Right atrium auricular region (tissue), 2 donors: Measurements from ENCODE around the gene DYSF. TPM values are rescaled to one million over a fixed set of nuclear protein-coding genes. Genes with fewer than 3 reads are reported as not detected.

Experiments
- DNase-seq: peaks from one replicate; pipeline ENCODE4 v3.0.0-alpha.2; 2019; ENCODE audit warnings: low spot score
- H3K27ac ChIP-seq, 2 donors: fragments of 200-600 bp; sonication (generic); 1 replicate in 1 of 2; 2 replicates in 1 of 2; pipeline ENCODE4 v1.5.1; 2016 to 2019
- H3K27me3 ChIP-seq, 2 donors: fragments of 200-600 bp; sonication (generic); one replicate each; pipeline versions ENCODE4 v1.5.1 to v1.6.0; 2017 to 2019
- H3K36me3 ChIP-seq: fragments of 200-600 bp; sonication (generic); one replicate; pipeline ENCODE4 v1.5.1; 2016
- H3K4me1 ChIP-seq, 2 donors: fragments of 200-600 bp; sonication (generic); one replicate each; pipeline versions ENCODE4 v1.5.1 to v1.6.0; 2017 to 2019
- H3K4me3 ChIP-seq, 2 donors: fragments of 200-600 bp; sonication (generic); 1 replicate in 1 of 2; 2 replicates in 1 of 2; pipeline ENCODE4 v1.5.1; 2017 to 2019; ENCODE audit warnings: mild to moderate bottlenecking in 1 of 2, moderate library complexity in 1 of 2
- H3K9me3 ChIP-seq, 2 donors: fragments of 200-600 bp; sonication (generic); one replicate each; pipeline ENCODE4 v1.5.1; 2019
- CTCF ChIP-seq, 2 donors: fragments of 200-600 bp; sonication (generic); IDR thresholded peaks; one replicate each; pipeline ENCODE4 v1.5.1; 2019; ENCODE audit warnings: antibody characterized with exemption in 2 of 2
- total RNA-seq, 2 donors: library from RNA; depleted of rRNA; stranded (reverse); fragments of >200 nt; gene quantifications; one replicate each; pipeline ENCODE4 v1.1.0, GENCODE V29; 2016

Gene DYSF
- total RNA-seq, 2 donors from 2014 or later: 31.3 to 52.1 TPM

- Histone ChIP-seq H3K27ac (no peak overlapping the region), H3K27me3 (no peaks in the 10 kb centered on the region), H3K4me3 (no peak overlapping the region), H3K9me3 (no peaks in the 10 kb centered on the region), H3K4me1 (no peaks in the 10 kb centered on the region), H3K36me3 (peaks cover 30% of the 10 kb centered on the region)
- no peak for DNase-seq
- no peak for TF ChIP-seq CTCF (IDR thresholded peaks at IDR 0.05)
Observed at GRCh38 chr2:71558300-71559051, 105.1 kb downstream of the DYSF start.

GRCh38 chr2:71559080-71559827, 105.9 kb downstream of the DYSF start:
- Histone ChIP-seq H3K4me3 (no peak overlapping the region), H3K27ac (no peak overlapping the region), H3K9me3 (no peaks in the 10 kb centered on the region), H3K27me3 (no peaks in the 10 kb centered on the region), H3K36me3 (peaks cover 23% of the 10 kb centered on the region), H3K4me1 (no peaks in the 10 kb centered on the region)
- DNase-seq: no peak
- TF ChIP-seq CTCF (IDR thresholded peaks at IDR 0.05): no peak

- Histone ChIP-seq H3K27ac (no peak overlapping the region), H3K4me1 (no peaks in the 10 kb centered on the region), H3K36me3 (peaks cover 24% of the 10 kb centered on the region), H3K27me3 (no peaks in the 10 kb centered on the region), H3K9me3 (no peaks in the 10 kb centered on the region), H3K4me3 (no peak overlapping the region)
- no peak for TF ChIP-seq CTCF (IDR thresholded peaks at IDR 0.05)
- no peak for DNase-seq
Observed at GRCh38 chr2:71559828-71560637, 106.7 kb downstream of the DYSF start.

- TF ChIP-seq CTCF (IDR thresholded peaks at IDR 0.05): no peak
- Histone ChIP-seq H3K9me3 (no peaks in the 10 kb centered on the region), H3K27ac (no peak overlapping the region), H3K4me3 (no peak overlapping the region), H3K4me1 (no peaks in the 10 kb centered on the region), H3K27me3 (no peaks in the 10 kb centered on the region), H3K36me3 (peaks cover 24% of the 10 kb centered on the region)
- DNase-seq: no peak
Observed at GRCh38 chr2:71560638-71561011, 107.3 kb downstream of the DYSF start.

GRCh38 chr2:71561441-71562267, 108.3 kb downstream of the DYSF start:
- Histone ChIP-seq H3K4me3 (no peak overlapping the region), H3K36me3 (peaks cover 19% of the 10 kb centered on the region)
- no peak for TF ChIP-seq CTCF (IDR thresholded peaks at IDR 0.05)

More at GRCh38 chr2:71561441-71562267, 108.3 kb downstream of the DYSF start:
- no peak for DNase-seq
- no peaks in the 10 kb centered on the region for H3K27me3 ChIP-seq
- no peak overlapping the region for H3K27ac ChIP-seq
- H3K4me1 ChIP-seq: no peaks in the 10 kb centered on the region
- no peaks in the 10 kb centered on the region for H3K9me3 ChIP-seq
